ENCODE data around the gene NOC4L.
"Not testable (repeated sequence)": the region's sequence is repeated elsewhere in the genome, so short reads cannot be mapped to it uniquely, and the experiment has no call there.

NOC4L gene

GRCh38 chr12:132190834-132191500 lies 46.7 kb downstream of the NOC4L start:
- no peaks in the 10 kb centered on the region for H3K36me3 ChIP-seq (ENCODE audit: control insufficient read depth, insufficient read depth, low read length, severe bottlenecking)
- H3K9ac ChIP-seq (ENCODE audit: low read length): no peak overlapping the region
- peaks cover 5% of the 10 kb centered on the region for H3K4me1 ChIP-seq (ENCODE audit: control insufficient read depth, insufficient read depth, low read length)
- DNase-seq (ENCODE audit: low read depth): no peak
- peaks cover 25% of the 10 kb centered on the region for H3K27me3 ChIP-seq (replicated peaks; ENCODE audit: control insufficient read depth, insufficient read depth, low read length)
- peaks cover 17% of the 10 kb centered on the region for H3K9me3 ChIP-seq (ENCODE audit: control insufficient read depth, low read length)
- H3K4me3 ChIP-seq (ENCODE audit: low read length): no peak overlapping the region

- DNase-seq (ENCODE audit: low read depth): no peak
- H3K9ac ChIP-seq (ENCODE audit: low read length): no peak overlapping the region
- peaks cover 34% of the 10 kb centered on the region for H3K27me3 ChIP-seq (replicated peaks; ENCODE audit: control insufficient read depth, insufficient read depth, low read length)
- H3K4me1 ChIP-seq (ENCODE audit: control insufficient read depth, insufficient read depth, low read length): peaks cover 5% of the 10 kb centered on the region
- peaks cover 17% of the 10 kb centered on the region for H3K9me3 ChIP-seq (ENCODE audit: control insufficient read depth, low read length)
- H3K36me3 ChIP-seq (ENCODE audit: control insufficient read depth, insufficient read depth, low read length, severe bottlenecking): no peaks in the 10 kb centered on the region
- H3K4me3 ChIP-seq (ENCODE audit: low read length): no peak overlapping the region
Measured at GRCh38 chr12:132191715-132192553, 47.7 kb downstream of the NOC4L start.

DNA sequence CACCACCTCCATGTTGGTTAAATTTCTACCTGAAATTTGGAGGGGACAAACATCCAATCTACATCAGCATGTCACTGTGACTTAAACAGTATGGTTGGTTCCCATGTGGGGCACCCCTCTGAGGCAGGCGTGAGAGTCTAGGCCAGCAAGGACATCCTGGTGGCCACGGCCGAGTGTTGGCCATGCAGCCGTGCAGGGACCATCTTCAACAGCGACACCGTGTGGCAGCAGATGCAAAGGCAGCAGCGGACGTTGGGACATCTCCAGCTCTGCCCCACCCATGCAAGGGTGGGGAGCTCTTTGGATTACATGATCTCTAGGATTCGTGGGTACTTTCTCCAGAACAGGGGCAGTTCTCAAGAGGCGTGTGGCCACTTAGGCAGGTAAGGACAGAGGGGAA lies 49.8 kb downstream of the NOC4L start:
- Histone ChIP-seq H3K27me3 (replicated peaks; ENCODE audit: control insufficient read depth, insufficient read depth, low read length) (peaks cover 39% of the 10 kb centered on the region), H3K9ac (ENCODE audit: low read length) (no peak overlapping the region), H3K4me1 (ENCODE audit: control insufficient read depth, insufficient read depth, low read length) (peaks cover 5% of the 10 kb centered on the region), H3K9me3 (ENCODE audit: control insufficient read depth, low read length) (peaks cover 17% of the 10 kb centered on the region), H3K4me3 (ENCODE audit: low read length) (no peak overlapping the region), H3K36me3 (ENCODE audit: control insufficient read depth, insufficient read depth, low read length, severe bottlenecking) (no peaks in the 10 kb centered on the region)
- DNase-seq (ENCODE audit: low read depth): no peak

DNA sequence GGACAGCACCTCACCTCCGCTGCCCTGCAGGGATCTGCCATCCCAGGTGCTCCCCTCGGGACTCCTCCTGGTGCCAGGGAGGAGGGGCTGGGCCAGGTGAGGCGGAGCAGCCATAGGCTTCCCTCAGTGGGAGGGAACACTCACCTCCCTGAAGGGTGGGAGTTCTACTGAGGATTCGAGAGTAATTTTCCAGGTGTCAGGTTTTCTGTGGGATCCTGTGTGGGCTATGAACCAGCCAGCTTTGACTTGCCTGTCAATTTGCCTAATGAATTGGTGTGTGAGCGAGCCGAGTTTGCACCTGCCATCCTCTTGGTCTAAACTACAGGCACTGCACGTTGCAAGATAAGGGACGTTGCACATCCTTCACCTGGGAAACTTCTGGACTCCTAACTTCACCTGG lies 50.3 kb downstream of the NOC4L start:
- Histone ChIP-seq H3K9me3 (ENCODE audit: control insufficient read depth, low read length) (peaks cover 17% of the 10 kb centered on the region), H3K4me1 (ENCODE audit: control insufficient read depth, insufficient read depth, low read length) (peaks cover 5% of the 10 kb centered on the region), H3K36me3 (ENCODE audit: control insufficient read depth, insufficient read depth, low read length, severe bottlenecking) (no peaks in the 10 kb centered on the region), H3K9ac (ENCODE audit: low read length) (no peak overlapping the region), H3K4me3 (ENCODE audit: low read length) (no peak overlapping the region), H3K27me3 (replicated peaks; ENCODE audit: control insufficient read depth, insufficient read depth, low read length) (peaks cover 41% of the 10 kb centered on the region)
- no peak for DNase-seq (ENCODE audit: low read depth)

DNA sequence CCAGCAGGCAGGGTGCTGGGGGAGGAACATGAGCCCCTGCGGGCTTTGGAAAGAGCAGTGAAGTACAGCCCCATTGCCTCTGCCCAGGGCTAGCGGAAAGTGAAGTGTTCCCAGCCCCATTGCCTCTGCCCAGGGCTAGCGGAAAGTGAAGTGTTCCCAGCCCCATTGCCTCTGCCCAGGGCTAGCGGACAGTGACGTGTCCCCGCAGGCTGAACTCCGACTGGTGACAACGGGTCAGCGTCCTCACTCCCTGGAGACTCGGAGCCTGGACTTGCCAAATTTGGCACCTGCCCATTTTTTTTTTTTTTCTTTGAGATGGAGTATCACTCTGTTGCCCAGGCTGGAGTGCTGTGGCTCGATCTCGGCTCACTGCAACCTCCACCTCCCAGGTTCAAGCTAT lies 51.0 kb downstream of the NOC4L start:
- Histone ChIP-seq H3K9me3 (ENCODE audit: control insufficient read depth, low read length) (peaks cover 17% of the 10 kb centered on the region), H3K27me3 (replicated peaks; ENCODE audit: control insufficient read depth, insufficient read depth, low read length) (peaks cover 47% of the 10 kb centered on the region)
- not testable (repeated sequence) for DNase-seq (ENCODE audit: low read depth); H3K4me1 ChIP-seq (ENCODE audit: control insufficient read depth, insufficient read depth, low read length); H3K9ac ChIP-seq (ENCODE audit: low read length); H3K4me3 ChIP-seq (ENCODE audit: low read length); H3K36me3 ChIP-seq (ENCODE audit: control insufficient read depth, insufficient read depth, low read length, severe bottlenecking)

- H3K4me3 ChIP-seq (ENCODE audit: low read length): no peak overlapping the region
- no peak overlapping the region for H3K9ac ChIP-seq (ENCODE audit: low read length)
- H3K27me3 ChIP-seq (replicated peaks; ENCODE audit: control insufficient read depth, insufficient read depth, low read length): peaks cover 49% of the 10 kb centered on the region
- peak; percentile 23 for DNase-seq (ENCODE audit: low read depth)
- H3K36me3 ChIP-seq (ENCODE audit: control insufficient read depth, insufficient read depth, low read length, severe bottlenecking): no peaks in the 10 kb centered on the region
- no peaks in the 10 kb centered on the region for H3K4me1 ChIP-seq (ENCODE audit: control insufficient read depth, insufficient read depth, low read length)
- peaks cover 17% of the 10 kb centered on the region for H3K9me3 ChIP-seq (ENCODE audit: control insufficient read depth, low read length)
Measured at GRCh38 chr12:132196038-132196872, 52.0 kb downstream of the NOC4L start.

DNA sequence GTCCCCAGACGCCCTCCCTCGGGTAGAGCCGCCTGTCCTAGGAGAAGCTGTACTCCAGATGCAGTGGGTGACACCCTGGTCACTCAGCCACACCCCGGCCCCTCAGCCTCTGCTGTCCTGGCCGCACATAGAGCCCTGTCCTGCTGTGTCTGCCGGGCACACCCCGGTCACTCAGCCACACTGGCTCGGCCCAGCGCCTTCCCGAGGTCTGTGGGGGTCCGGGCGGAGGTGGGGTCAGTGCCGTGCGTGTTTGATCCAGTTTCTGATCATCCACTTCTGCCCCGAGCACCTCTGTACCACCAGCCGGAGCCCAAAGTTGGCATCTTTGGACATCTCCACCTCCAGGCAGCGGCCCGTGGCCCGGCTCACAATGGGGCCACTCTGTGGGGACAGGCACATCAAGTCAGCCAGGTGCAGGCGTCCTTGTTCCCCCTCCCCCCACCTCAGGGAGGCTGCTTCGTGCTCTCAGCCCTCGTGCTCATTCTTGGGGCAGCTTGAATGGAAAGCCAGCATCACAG lies 52.7 kb downstream of the NOC4L start:
- H3K4me1 ChIP-seq (ENCODE audit: control insufficient read depth, insufficient read depth, low read length): no peaks in the 10 kb centered on the region
- H3K9me3 ChIP-seq (ENCODE audit: control insufficient read depth, low read length): peaks cover 17% of the 10 kb centered on the region
- H3K36me3 ChIP-seq (ENCODE audit: control insufficient read depth, insufficient read depth, low read length, severe bottlenecking): no peaks in the 10 kb centered on the region
- no peak overlapping the region for H3K9ac ChIP-seq (ENCODE audit: low read length)
- no peak for DNase-seq (ENCODE audit: low read depth)
- H3K4me3 ChIP-seq (ENCODE audit: low read length): no peak overlapping the region
- peaks cover 49% of the 10 kb centered on the region for H3K27me3 ChIP-seq (replicated peaks; ENCODE audit: control insufficient read depth, insufficient read depth, low read length)

DNA sequence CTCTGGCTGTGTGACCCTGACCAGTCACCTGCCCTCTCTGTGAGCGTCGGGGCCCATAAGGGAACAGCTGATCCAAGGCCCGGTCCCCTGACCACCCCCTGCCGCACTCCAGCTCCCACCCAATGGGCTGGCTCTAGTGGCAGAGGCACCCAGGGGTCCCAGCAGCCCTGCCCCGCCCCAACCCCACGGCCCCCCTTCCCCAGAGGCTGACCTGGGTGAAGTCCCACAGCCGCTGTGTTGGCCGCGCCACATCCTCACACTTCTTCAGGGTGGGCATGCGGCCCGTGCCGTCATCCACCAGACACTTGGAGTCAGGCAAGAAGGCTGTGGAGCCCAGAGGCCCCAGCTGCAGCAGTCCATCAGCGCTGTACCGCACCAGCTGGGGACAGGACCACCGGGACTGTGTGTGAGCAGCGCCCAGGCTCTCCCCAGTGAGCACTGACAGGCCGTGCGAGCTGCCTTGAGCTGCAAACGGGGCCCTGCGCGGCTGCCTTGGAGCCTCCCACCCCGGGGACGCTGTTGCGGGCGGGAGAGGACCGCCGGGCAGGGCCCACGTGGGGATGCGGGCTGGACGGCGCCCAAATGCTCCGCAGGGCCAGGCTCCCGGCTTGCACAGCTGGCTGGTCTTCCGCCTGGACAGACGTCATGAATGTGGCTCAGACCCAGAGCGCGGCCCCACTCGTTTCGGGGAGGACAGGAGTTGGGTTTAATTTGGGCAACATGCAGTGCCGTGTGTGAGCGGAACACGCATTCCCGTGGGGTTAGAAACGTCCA lies 53.5 kb downstream of the NOC4L start:
- DNase-seq (ENCODE audit: low read depth): no peak
- Histone ChIP-seq H3K4me1 (ENCODE audit: control insufficient read depth, insufficient read depth, low read length) (no peaks in the 10 kb centered on the region), H3K36me3 (ENCODE audit: control insufficient read depth, insufficient read depth, low read length, severe bottlenecking) (no peaks in the 10 kb centered on the region), H3K27me3 (replicated peaks; ENCODE audit: control insufficient read depth, insufficient read depth, low read length) (peaks cover 54% of the 10 kb centered on the region), H3K9ac (ENCODE audit: low read length) (no peak overlapping the region), H3K9me3 (ENCODE audit: control insufficient read depth, low read length) (peaks cover 17% of the 10 kb centered on the region), H3K4me3 (ENCODE audit: low read length) (no peak overlapping the region)

DNA sequence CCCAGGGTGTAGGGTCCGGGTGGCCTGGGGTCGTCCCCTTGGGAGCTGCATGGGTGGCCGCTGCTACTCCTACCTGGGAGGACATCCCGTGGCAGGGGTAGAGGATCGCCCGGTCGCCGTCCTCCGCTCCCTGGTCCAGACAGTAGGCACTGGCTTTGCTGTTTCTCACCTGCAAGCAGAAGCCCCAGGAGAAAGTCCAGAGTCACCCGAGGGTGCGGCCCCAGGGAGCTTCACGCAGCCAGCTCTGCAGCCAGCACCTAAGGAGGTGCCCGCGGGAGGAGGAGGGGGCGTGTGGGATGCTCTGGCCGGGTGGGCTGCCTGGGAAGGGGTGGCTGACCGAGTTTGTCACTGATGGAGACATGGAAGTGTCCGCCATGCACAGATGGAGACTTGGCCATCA lies 54.8 kb downstream of the NOC4L start:
- peaks cover 6% of the 10 kb centered on the region for H3K9me3 ChIP-seq (ENCODE audit: control insufficient read depth, low read length)
- H3K4me3 ChIP-seq (ENCODE audit: low read length): no peak overlapping the region
- H3K9ac ChIP-seq (ENCODE audit: low read length): no peak overlapping the region
- H3K4me1 ChIP-seq (ENCODE audit: control insufficient read depth, insufficient read depth, low read length): peaks cover 2% of the 10 kb centered on the region
- H3K27me3 ChIP-seq (replicated peaks; ENCODE audit: control insufficient read depth, insufficient read depth, low read length): peaks cover 55% of the 10 kb centered on the region
- DNase-seq (ENCODE audit: low read depth): no peak
- H3K36me3 ChIP-seq (ENCODE audit: control insufficient read depth, insufficient read depth, low read length, severe bottlenecking): no peaks in the 10 kb centered on the region

GRCh38 chr12:132199526-132200319 lies 55.5 kb downstream of the NOC4L start:
- Histone ChIP-seq H3K4me3 (ENCODE audit: low read length) (no peak overlapping the region), H3K36me3 (ENCODE audit: control insufficient read depth, insufficient read depth, low read length, severe bottlenecking) (no peaks in the 10 kb centered on the region), H3K27me3 (replicated peaks; ENCODE audit: control insufficient read depth, insufficient read depth, low read length) (peaks cover 59% of the 10 kb centered on the region), H3K9ac (ENCODE audit: low read length) (no peak overlapping the region), H3K4me1 (ENCODE audit: control insufficient read depth, insufficient read depth, low read length) (peaks cover 7% of the 10 kb centered on the region), H3K9me3 (ENCODE audit: control insufficient read depth, low read length) (no peaks in the 10 kb centered on the region)
- DNase-seq (ENCODE audit: low read depth): no peak
